ENCODE results near the gene CLIC4.
A peak's percentile ranks its signal among the peaks of the same experiment; 100 is the strongest.

GRCh38 chr1:24779689-24780464 is 34.6 kb downstream of the CLIC4 start:
- TF ChIP-seq, protein P1, sequence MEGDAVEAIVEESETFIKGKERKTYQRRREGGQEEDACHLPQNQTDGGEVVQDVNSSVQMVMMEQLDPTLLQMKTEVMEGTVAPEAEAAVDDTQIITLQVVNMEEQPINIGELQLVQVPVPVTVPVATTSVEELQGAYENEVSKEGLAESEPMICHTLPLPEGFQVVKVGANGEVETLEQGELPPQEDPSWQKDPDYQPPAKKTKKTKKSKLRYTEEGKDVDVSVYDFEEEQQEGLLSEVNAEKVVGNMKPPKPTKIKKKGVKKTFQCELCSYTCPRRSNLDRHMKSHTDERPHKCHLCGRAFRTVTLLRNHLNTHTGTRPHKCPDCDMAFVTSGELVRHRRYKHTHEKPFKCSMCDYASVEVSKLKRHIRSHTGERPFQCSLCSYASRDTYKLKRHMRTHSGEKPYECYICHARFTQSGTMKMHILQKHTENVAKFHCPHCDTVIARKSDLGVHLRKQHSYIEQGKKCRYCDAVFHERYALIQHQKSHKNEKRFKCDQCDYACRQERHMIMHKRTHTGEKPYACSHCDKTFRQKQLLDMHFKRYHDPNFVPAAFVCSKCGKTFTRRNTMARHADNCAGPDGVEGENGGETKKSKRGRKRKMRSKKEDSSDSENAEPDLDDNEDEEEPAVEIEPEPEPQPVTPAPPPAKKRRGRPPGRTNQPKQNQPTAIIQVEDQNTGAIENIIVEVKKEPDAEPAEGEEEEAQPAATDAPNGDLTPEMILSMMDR (IDR thresholded peaks at IDR 0.05; ENCODE audit: low read depth, low read length, missing input control): peak; percentile 21
- TF ChIP-seq ATF3 (IDR thresholded peaks at IDR 0.05) (no peak), MAX (IDR thresholded peaks at IDR 0.05) (no peak), HNF4G (IDR thresholded peaks at IDR 0.05) (no peak), TAF1 (conservative IDR thresholded peaks at IDR 0.05) (no peak), GABPA (IDR thresholded peaks at IDR 0.05 in 1 of 2, conservative IDR thresholded peaks at IDR 0.05 in 1 of 2) (no peak), REST (IDR thresholded peaks at IDR 0.05) (no peak), RAD21 (IDR thresholded peaks at IDR 0.05) (peak; percentile 60 to 69), SP1 (IDR thresholded peaks at IDR 0.05) (no peak), YY1 (IDR thresholded peaks at IDR 0.05) (no peak), ZBTB33 (IDR thresholded peaks at IDR 0.05) (no peak), FOXA1 (IDR thresholded peaks at IDR 0.05) (no peak), JUND (IDR thresholded peaks at IDR 0.05) (no peak), RXRA (IDR thresholded peaks at IDR 0.05) (no peak)
